DMS79 treated with DMSO at 0.1 percent for 48 hours (cell line): ENCODE measurements around the gene ABCG2.

Source experiments
- DNase-seq: peaks from one replicate; lab custom pipeline; 2025; lab: John Stamatoyannopoulos, UW

The ABCG2 gene

GRCh38 chr4:88063634-88064296 is 94.7 kb downstream of the ABCG2 start:
- DNase-seq, result no peak

DNA sequence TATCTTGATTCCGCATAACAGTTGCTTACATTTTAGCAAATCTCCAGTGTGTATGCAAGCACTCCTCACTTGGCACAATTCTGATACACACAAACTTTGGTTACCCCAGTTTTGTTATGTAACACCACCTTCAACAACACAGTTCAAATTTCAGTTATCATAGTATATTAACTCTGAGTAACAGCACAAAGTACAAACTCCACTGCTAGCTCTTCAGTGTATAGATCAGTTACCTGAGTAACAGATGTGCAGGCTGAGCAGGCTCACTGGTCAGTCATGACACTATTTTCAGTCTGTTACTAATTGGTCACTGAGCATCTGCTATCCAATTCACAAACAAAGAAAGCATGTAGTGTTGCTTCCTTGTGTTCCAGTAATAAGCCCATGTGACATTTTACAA is 95.6 kb downstream of the ABCG2 start:
- DNase-seq, result no peak

- DNase-seq, result no peak
These were observed 96.1 kb downstream of the ABCG2 start for GRCh38 chr4:88062311-88062710.

- no peak for DNase-seq
These were observed 98.0 kb downstream of the ABCG2 start for GRCh38 chr4:88060431-88060830.

DNA sequence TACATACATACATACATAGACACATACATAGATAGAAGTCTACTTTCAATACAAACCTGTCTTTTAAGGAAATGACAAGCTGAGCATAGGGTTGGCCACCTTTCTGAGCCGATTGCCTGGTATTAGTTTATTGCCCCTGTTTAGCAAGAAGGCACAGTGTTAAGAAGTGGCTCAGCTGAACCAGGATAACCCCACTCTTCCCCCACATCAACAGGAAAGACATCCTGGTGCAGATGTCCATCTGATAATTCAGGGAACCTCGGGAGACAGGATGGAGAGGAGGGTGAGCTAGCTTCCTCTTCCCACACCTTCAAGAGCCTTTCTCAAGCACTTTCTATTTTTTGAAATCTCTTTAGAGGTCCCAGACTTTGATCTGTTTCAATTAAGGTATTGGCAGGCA is 98.7 kb downstream of the ABCG2 start:
- DNase-seq, result no peak

- no peak for DNase-seq
These were observed 100.1 kb downstream of the ABCG2 start for GRCh38 chr4:88058295-88058694.

DNA sequence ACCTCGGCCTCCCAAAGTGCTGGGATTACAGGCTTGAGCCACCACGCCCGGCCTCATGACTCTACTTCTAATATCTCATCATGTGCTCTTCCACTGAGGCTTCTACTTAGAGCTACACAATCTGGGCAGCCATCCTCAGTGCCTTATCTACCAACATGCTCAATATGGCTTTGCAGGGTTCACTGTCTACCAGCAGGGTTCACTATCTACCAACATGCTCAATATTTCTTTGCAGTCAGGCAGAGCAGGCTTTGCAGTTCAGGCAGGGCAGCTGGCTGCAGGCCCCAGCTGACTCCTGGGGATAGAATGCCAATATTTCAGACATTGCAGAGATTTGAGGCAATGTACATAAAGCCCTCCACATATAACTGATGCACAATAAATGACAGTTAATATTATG is 103.5 kb downstream of the ABCG2 start:
- DNase-seq, result no peak

DNA sequence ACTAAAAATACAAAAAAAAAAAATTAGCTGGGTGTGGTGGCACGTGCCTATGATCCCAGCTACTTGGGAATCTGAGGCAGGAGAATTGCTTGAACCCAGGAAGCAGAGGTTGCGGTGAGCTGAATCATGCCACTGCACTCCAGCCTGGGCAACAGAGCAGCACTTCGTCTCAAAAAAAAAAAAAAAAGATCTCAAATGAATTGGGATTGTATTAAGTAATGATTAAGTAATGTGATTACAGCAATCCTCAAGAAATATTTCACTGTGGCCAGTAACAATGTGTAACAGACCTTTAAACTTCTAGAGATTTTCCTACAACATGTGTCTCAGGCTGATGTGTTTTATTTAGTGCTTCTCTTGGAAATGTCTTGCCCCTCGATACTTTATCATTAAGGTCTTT is 104.2 kb downstream of the ABCG2 start:
- no peak for DNase-seq

DNA sequence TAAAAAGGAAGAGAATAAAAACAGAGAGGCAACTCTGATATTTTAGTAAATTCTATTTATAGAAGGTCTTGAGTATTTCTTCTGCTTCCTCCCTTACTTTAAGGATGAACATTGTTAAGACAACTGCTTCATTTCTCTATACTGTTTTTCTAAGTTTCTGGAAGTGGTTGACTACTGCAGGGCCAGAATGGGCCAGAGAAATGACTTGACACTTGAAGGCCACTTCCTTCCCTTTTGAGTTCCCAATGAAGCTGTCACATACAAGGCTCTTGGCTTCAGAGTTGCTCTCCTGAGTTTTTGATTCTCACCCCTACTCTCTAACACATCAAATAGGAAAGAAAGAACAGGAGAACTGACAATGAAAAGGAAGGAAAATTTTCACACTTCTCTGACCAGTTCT is 113.4 kb downstream of the ABCG2 start:
- DNase-seq, result no peak

DNA sequence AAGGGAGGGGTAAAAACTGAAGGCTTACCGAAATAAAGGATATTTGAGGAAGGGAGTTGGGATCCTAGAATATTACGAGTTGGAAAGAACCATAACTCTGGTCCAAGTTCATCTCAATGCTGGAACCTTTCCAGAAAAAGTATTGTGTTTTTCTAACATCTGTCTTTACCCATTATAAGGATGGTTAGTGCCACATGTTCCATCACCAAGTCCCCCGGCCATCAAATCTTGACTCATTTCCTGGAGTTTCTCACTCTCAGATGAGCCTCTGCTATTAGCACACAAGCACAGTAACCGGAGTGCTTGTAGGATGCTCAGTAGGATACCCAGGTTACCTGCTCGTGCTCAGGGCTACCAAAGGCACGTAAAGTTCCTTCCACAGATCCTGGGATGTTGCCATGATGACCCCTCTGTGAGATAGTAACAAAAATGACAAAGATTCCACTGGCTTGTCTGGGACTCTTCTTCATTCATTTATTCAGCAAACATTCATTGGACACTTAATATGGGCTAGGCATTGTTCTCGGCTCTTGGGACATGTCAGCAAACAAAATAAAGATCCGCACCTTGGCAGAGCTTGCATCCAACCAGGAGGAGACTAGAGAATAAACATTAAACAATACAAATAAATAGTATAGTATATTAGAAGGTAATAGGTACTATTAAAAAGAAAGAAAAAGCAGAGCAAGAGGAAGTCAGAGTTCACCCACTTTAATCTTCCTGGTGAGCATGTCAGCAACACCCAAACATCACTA is 114.7 kb downstream of the ABCG2 start:
- DNase-seq, result no peak

GRCh38 chr4:88043001-88043400 is 115.4 kb downstream of the ABCG2 start:
- no peak for DNase-seq

DNA sequence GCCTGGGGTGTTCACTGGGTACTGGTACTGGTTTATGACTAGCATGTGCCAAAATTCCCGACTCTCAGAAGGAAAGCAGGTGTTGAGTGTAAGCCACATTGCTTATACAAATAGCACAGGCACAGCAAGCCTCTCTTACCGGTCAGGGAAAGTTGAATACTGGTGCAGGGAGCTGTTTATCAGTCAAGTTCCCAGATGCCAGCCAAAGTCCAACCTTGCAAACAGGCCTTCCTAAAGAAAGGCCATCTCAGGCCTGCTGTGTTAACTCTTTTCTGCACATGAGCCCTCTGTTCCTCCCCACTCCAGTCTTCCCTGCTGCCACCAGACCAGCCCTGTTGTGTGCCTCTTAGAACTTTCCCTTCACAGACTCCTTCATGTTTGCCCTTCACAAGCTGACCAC is 116.8 kb downstream of the ABCG2 start:
- DNase-seq, result no peak

- DNase-seq, result no peak
These were observed 117.7 kb downstream of the ABCG2 start for GRCh38 chr4:88040707-88041106.
